Cardiac fibroblast (primary cell): ENCODE data around the gene FRAS1.

Experiments
- DNase-seq, 2 donors: peaks; one replicate each; pipeline versions ENCODE4 v3.0.0 to v3.0.0-alpha.2; 2010; ENCODE audit warnings: low read depth in 2 of 2
- H3K4me3 ChIP-seq, 2 donors: replicated peaks in 1 of 2; 1 replicate in 1 of 2; 2 replicates in 1 of 2; pipeline ENCODE4 v1.5.1; 2011; ENCODE audit warnings: low read depth in 2 of 2, low read length in 2 of 2, mild to moderate bottlenecking in 2 of 2, moderate library complexity in 1 of 2
- CTCF ChIP-seq: IDR thresholded peaks from one replicate; pipeline ENCODE4 v1.5.1; 2011; ENCODE audit warnings: low read depth, mild to moderate bottlenecking, low read length, inconsistent platforms

Gene FRAS1

DNA sequence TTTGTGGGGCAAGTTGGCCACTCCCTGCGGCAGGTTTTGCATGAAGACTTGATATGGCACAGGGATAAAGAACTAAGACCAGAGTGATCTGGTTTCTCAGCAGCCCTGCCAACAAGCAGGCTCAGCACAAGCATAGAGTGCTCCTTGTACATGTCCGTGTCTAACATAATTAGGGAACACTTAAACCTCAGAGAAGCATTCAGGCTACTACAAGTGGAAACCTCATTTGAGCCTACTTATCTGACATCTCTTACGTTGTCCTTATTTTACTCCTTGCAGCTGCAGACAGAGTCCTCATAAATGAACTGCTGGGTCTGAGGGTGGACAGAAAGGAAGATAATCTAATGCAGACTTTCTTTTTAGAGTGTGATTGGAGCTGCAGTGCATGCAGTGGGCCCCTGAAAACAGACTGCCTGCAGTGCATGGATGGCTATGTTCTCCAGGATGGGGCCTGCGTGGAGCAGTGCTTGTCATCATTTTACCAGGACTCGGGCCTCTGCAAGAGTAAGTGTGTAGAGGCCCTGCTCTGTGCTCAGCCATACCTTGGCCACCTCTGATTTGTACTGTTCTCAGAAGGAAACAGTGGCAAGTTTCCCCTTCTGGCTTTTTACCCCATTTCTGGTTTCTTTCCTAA, 315.3 kb downstream of the FRAS1 start:
- DNase-seq, result no peak
- TF ChIP-seq CTCF, result no peak
- no peak overlapping the region for H3K4me3 ChIP-seq

- DNase-seq, result no peak
- H3K4me3 ChIP-seq, result no peak overlapping the region
- TF ChIP-seq CTCF, result no peak
These were observed 320.4 kb downstream of the FRAS1 start for GRCh38 chr4:78377555-78377954.

GRCh38 chr4:78379040-78379439, 321.9 kb downstream of the FRAS1 start:
- no peak overlapping the region for H3K4me3 ChIP-seq
- TF ChIP-seq CTCF, result no peak
- no peak for DNase-seq

DNA sequence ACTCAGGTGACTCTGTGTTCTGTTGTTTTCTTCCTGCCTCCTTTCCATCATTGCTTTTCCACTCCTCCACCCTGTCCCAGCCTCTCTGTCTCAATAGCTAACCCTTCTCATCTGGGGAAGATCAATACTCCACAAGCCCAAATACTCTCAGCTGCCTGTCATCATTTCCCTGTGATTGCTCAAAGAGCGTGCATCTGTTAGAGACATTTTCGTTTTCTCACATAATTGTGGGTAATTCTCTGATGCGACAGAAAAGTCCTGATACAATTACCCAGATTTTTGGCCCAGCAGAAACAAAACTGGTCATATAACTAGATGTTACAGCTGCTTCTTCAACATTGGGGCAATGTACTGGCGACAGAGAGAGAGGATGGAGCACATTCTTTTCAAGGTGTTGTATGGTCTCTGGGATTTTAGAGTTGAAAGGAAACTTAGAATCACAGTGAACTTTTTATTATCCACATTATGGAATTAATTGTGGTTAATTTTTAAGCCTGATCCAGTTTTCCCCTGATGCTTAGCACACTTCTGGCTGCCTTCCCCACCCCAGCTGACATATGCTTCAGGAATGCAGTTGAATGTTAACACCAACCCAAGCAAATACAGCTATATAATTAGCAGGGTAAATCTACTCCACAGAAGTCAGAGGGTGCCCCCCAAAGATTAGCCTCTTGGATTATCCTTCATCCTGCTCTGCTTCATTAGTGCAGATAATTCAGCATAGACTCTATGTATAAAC, 323.0 kb downstream of the FRAS1 start:
- DNase-seq, result peak in 1 of 2 donors; percentile 51
- TF ChIP-seq CTCF, result no peak
- H3K4me3 ChIP-seq, result no peak overlapping the region

DNA sequence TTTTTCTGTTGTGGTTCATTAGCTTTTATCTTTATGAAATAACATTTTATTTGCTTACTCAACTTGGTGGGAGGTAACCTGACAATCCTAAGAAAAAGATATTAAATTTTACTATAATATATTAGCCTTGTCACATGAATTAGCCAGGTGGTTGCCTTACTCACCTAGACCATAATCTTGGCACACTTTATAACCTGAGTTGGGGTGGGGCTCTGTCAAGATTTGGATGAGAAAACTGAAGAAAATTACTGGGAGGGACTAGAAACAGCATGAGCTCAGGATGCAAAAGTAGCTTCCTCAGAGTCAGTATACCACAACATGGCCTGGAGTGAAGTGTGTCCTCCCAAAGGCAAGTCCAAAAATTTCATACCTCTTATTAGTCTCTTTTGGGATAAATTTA, 329.6 kb downstream of the FRAS1 start:
- TF ChIP-seq CTCF, result no peak
- no peak for DNase-seq
- no peak overlapping the region for H3K4me3 ChIP-seq

- H3K4me3 ChIP-seq, result no peak overlapping the region
- no peak for DNase-seq
- TF ChIP-seq CTCF, result no peak
These were observed 338.5 kb downstream of the FRAS1 start for GRCh38 chr4:78395642-78396041.
